Subcutaneous abdominal adipose tissue (tissue), 5 donors: ENCODE data around the gene RBMS1.
"Not testable (repeated sequence)": the region's sequence is repeated elsewhere in the genome, so short reads cannot be mapped to it uniquely, and the experiment has no call there.

Source experiments
- H3K27ac ChIP-seq: one replicate; pipeline ENCODE4 v1.7.0; 2013; ENCODE audit warnings: low read depth, mild to moderate bottlenecking, inconsistent platforms, low read length, moderate library complexity
- H3K27me3 ChIP-seq, 5 donors: one replicate each; pipeline ENCODE4 v1.7.0; 2013; ENCODE audit warnings: low read length in 5 of 5, inconsistent platforms in 1 of 5; ENCODE audit not compliant: control insufficient read depth in 5 of 5, insufficient read depth in 4 of 5
- H3K36me3 ChIP-seq, 5 donors: one replicate each; pipeline ENCODE4 v1.7.0; 2013; ENCODE audit warnings: low read length in 5 of 5; ENCODE audit not compliant: control insufficient read depth in 5 of 5, insufficient read depth in 5 of 5
- H3K4me1 ChIP-seq, 5 donors: one replicate each; pipeline ENCODE4 v1.7.0; 2013; ENCODE audit warnings: low read length in 5 of 5, mild to moderate bottlenecking in 3 of 5, moderate library complexity in 1 of 5; ENCODE audit not compliant: control insufficient read depth in 5 of 5, insufficient read depth in 5 of 5
- H3K4me3 ChIP-seq, 5 donors: one replicate each; pipeline ENCODE4 v1.7.0; 2013; ENCODE audit warnings: low read length in 5 of 5, low read depth in 1 of 5
- H3K9ac ChIP-seq, 5 donors: one replicate each; pipeline ENCODE4 v1.7.0; 2013; ENCODE audit warnings: low read length in 5 of 5, mild to moderate bottlenecking in 4 of 5, moderate library complexity in 3 of 5
- H3K9me3 ChIP-seq, 5 donors: one replicate each; pipeline ENCODE4 v1.7.0; 2013; ENCODE audit warnings: low read length in 5 of 5; ENCODE audit not compliant: control insufficient read depth in 5 of 5
- donor health status: healthy.
- donor health status: healthy.
- donor health status: healthy.
- donor health status: healthy.
- donor health status: healthy.

RBMS1 gene

GRCh38 chr2:160489111-160489510 lies 4.5 kb downstream of the RBMS1 start:
- peaks cover under 1 to 45% (median 37%) of the 10 kb centered on the region in 5 donors for H3K4me1 ChIP-seq
- H3K36me3 ChIP-seq = no peaks in the 10 kb centered on the region
- no peak overlapping the region for H3K4me3 ChIP-seq
- no peak overlapping the region for H3K27ac ChIP-seq
- no peaks in the 10 kb centered on the region for H3K9me3 ChIP-seq
- no peaks in the 10 kb centered on the region for H3K27me3 ChIP-seq
- H3K9ac ChIP-seq = no peak overlapping the region

- Histone ChIP-seq H3K27ac (peak overlapping the region; percentile 7), H3K4me1 (peaks cover 0 to 43% (median 36%) of the 10 kb centered on the region in 5 donors)
- not testable (repeated sequence) for H3K4me3 ChIP-seq
These were observed 5.3 kb downstream of the RBMS1 start for GRCh38 chr2:160488289-160488688.

GRCh38 chr2:160486341-160486740 lies 7.3 kb downstream of the RBMS1 start:
- no peaks in the 10 kb centered on the region for H3K27me3 ChIP-seq
- H3K9me3 ChIP-seq = no peaks in the 10 kb centered on the region
- no peaks in the 10 kb centered on the region for H3K36me3 ChIP-seq
- peak overlapping the region in 1 of 5 donors; percentile 43 for H3K9ac ChIP-seq
- H3K4me1 ChIP-seq = peaks cover 0 to 34% (median 30%) of the 10 kb centered on the region in 5 donors
- peak overlapping the region; percentile 19 for H3K27ac ChIP-seq
- no peak overlapping the region for H3K4me3 ChIP-seq

More at GRCh38 chr2:160488289-160488688, 5.3 kb downstream of the RBMS1 start:
- H3K9me3 ChIP-seq, H3K27me3 ChIP-seq, H3K36me3 ChIP-seq: not testable (repeated sequence)
- H3K9ac ChIP-seq = peak overlapping the region in 1 of 5 donors; percentile 42

- Histone ChIP-seq H3K27me3 (no peaks in the 10 kb centered on the region), H3K36me3 (no peaks in the 10 kb centered on the region), H3K4me1 (peaks cover 0 to 21% (median 18%) of the 10 kb centered on the region in 5 donors), H3K9ac (no peak overlapping the region), H3K27ac (peak overlapping the region; percentile 47), H3K9me3 (no peaks in the 10 kb centered on the region), H3K4me3 (no peak overlapping the region)
These were observed 8.6 kb downstream of the RBMS1 start for GRCh38 chr2:160484859-160485520.

- Histone ChIP-seq H3K4me3 (no peak overlapping the region), H3K36me3 (peaks cover 0 to 4% (median 0%) of the 10 kb centered on the region in 5 donors), H3K27ac (no peak overlapping the region), H3K27me3 (no peaks in the 10 kb centered on the region), H3K9me3 (no peaks in the 10 kb centered on the region), H3K4me1 (peaks cover 0 to 18% (median 18%) of the 10 kb centered on the region in 5 donors), H3K9ac (no peak overlapping the region)
These were observed 10.9 kb downstream of the RBMS1 start for GRCh38 chr2:160482673-160483072.

DNA sequence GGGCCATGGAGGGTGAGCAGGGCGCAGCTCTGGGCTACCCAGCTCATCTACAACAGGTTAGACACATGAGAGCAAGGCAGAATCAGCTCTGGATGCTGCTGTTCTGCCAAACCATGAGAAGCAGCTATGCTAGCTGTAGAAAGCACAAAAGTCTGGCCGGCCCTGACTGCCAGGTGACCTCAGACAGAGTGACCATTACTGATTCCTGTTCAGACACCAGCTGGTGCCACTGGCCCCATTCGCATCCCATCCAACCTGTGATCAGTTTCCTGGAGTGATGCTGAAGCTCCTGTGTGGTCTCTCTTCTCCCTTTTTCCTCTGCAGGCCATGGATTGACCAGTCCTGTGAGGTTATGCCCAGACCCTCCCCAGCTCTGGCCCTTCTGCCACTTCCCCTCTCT lies 14.3 kb downstream of the RBMS1 start:
- Histone ChIP-seq H3K36me3 (peaks cover 0 to 4% (median 0%) of the 10 kb centered on the region in 5 donors), H3K4me3 (no peak overlapping the region), H3K9ac (no peak overlapping the region), H3K9me3 (no peaks in the 10 kb centered on the region), H3K4me1 (peaks cover 0 to 11% (median 8%) of the 10 kb centered on the region in 5 donors), H3K27ac (no peak overlapping the region), H3K27me3 (no peaks in the 10 kb centered on the region)

DNA sequence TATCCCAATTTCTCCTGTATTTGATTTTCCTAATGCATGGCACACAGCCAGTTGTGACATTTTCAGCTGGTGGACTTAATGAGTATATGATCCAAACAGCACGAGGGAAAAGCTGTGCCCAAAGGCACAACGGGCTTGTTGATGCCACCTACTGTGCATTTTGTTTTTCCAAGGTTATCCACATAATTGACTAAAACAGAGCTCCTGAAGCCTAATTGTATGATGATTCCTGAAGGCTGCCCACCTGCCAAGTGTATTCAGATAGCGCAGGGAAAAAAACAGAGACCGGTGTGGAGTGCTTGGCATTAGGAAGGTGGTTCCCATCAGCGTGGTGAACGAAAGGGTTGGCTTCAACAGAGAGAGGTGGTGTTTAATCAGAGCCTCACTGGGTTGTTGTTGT lies 14.9 kb downstream of the RBMS1 start:
- Histone ChIP-seq H3K4me1 (peaks cover 0 to 11% (median 8%) of the 10 kb centered on the region in 5 donors), H3K9ac (no peak overlapping the region), H3K9me3 (no peaks in the 10 kb centered on the region), H3K27ac (no peak overlapping the region), H3K36me3 (peaks cover 0 to 4% (median 0%) of the 10 kb centered on the region in 5 donors), H3K27me3 (no peaks in the 10 kb centered on the region), H3K4me3 (no peak overlapping the region)

DNA sequence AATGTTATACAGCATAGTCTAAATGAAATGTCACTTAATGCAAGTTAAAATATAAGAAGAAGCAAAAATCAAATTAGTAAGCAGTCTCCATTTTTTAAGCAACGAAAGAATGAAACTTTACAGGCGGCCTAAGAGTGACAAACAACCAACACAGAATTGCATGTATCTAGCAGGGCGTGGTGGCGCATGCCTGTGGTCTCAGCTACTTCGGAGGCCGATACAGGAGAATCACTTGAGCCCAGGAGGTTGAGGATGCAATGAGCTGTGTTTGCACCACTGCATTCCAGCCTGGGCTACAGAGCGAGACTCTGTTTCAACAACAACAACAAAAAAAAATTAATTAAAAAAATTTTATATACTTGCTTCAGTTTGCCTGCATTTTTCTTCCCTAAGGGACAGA lies 16.6 kb downstream of the RBMS1 start:
- no peak overlapping the region for H3K27ac ChIP-seq
- peaks cover 0 to 19% (median 14%) of the 10 kb centered on the region in 5 donors for H3K4me1 ChIP-seq
- no peak overlapping the region for H3K9ac ChIP-seq

DNA sequence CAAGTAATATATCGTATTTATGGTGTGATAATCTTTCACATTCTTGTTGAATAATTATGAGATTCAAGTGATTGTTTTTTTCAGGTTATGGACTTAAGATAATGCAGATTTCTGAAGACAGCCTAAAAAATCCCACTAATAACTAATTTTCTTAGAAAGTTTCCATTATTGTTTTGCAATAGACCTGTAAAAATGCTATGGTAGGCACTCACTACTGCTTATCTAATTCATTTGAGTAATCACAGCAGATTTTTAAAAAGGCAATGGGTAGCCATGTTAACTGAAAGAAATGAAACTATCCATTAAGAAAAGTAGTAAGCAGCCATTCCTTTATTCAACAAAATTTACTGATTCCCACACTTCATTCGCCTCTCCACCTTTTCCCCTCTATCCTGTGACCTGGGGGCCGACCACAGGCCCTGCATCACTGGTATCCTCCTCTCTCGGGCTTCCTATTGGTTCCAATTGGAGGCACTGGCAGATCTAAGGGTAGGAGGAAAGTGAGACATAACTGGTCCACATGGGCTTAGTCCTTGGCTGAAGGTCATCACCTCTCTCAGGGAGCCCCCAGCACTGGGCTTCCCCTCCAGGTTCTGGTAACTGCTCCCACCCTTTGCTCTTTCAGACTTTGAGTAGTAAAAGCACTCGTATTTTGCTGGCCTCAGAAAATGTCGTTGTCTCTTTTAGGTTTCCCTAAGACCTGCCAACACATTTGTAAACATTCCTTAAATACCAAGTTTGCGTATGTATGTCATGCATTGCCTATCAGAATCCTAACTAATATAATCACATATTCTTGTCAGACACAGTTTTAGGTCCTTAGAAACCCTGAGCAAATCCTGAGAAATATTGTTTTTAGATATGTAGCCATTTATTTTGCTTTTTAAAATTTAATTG lies 18.5 kb downstream of the RBMS1 start:
- Histone ChIP-seq H3K27me3 (no peaks in the 10 kb centered on the region), H3K36me3 (peaks cover 0 to 4% (median 0%) of the 10 kb centered on the region in 5 donors), H3K27ac (no peak overlapping the region), H3K4me3 (no peak overlapping the region), H3K4me1 (peaks cover 0 to 31% (median 18%) of the 10 kb centered on the region in 5 donors), H3K9ac (no peak overlapping the region), H3K9me3 (no peaks in the 10 kb centered on the region)

More for the DNA sequence above, 16.6 kb downstream of the RBMS1 start:
- Histone ChIP-seq H3K27me3 (no peaks in the 10 kb centered on the region), H3K9me3 (no peaks in the 10 kb centered on the region), H3K4me3 (no peak overlapping the region), H3K36me3 (peaks cover 0 to 4% (median 0%) of the 10 kb centered on the region in 5 donors)

GRCh38 chr2:160474319-160474645 lies 19.3 kb downstream of the RBMS1 start:
- peaks cover 0 to 4% (median 0%) of the 10 kb centered on the region in 5 donors for H3K36me3 ChIP-seq
- no peak overlapping the region for H3K4me3 ChIP-seq
- H3K4me1 ChIP-seq = peaks cover 0 to 37% (median 21%) of the 10 kb centered on the region in 5 donors
- no peaks in the 10 kb centered on the region for H3K9me3 ChIP-seq
- H3K27me3 ChIP-seq = no peaks in the 10 kb centered on the region
- no peak overlapping the region for H3K9ac ChIP-seq
- no peak overlapping the region for H3K27ac ChIP-seq
